Measurements from ENCODE around the gene GLS.

- TF ChIP-seq, protein P1, sequence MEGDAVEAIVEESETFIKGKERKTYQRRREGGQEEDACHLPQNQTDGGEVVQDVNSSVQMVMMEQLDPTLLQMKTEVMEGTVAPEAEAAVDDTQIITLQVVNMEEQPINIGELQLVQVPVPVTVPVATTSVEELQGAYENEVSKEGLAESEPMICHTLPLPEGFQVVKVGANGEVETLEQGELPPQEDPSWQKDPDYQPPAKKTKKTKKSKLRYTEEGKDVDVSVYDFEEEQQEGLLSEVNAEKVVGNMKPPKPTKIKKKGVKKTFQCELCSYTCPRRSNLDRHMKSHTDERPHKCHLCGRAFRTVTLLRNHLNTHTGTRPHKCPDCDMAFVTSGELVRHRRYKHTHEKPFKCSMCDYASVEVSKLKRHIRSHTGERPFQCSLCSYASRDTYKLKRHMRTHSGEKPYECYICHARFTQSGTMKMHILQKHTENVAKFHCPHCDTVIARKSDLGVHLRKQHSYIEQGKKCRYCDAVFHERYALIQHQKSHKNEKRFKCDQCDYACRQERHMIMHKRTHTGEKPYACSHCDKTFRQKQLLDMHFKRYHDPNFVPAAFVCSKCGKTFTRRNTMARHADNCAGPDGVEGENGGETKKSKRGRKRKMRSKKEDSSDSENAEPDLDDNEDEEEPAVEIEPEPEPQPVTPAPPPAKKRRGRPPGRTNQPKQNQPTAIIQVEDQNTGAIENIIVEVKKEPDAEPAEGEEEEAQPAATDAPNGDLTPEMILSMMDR (tag by site-specific recombination; IDR thresholded peaks at IDR 0.05), result no peak
- TF ChIP-seq ZNF121 (tag by site-specific recombination; IDR thresholded peaks at IDR 0.05) (no peak), ZNF2 (tag by site-specific recombination; IDR thresholded peaks at IDR 0.05) (no peak), SALL2 (tag by site-specific recombination; IDR thresholded peaks at IDR 0.05; ENCODE audit: borderline replicate concordance) (no peak), RBAK (tag by site-specific recombination; IDR thresholded peaks at IDR 0.05) (no peak), ZNF211 (tag by site-specific recombination; IDR thresholded peaks at IDR 0.05; ENCODE audit: low read depth) (no peak), ZNF174 (tag by site-specific recombination; IDR thresholded peaks at IDR 0.05) (no peak), ZBTB20 (tag by site-specific recombination; IDR thresholded peaks at IDR 0.05) (no peak), ZNF133 (tag by site-specific recombination; IDR thresholded peaks at IDR 0.05) (no peak)
- TF ChIP-seq, protein P2, sequence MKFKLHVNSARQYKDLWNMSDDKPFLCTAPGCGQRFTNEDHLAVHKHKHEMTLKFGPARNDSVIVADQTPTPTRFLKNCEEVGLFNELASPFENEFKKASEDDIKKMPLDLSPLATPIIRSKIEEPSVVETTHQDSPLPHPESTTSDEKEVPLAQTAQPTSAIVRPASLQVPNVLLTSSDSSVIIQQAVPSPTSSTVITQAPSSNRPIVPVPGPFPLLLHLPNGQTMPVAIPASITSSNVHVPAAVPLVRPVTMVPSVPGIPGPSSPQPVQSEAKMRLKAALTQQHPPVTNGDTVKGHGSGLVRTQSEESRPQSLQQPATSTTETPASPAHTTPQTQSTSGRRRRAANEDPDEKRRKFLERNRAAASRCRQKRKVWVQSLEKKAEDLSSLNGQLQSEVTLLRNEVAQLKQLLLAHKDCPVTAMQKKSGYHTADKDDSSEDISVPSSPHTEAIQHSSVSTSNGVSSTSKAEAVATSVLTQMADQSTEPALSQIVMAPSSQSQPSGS (tag by site-specific recombination; IDR thresholded peaks at IDR 0.05; ENCODE audit: low read depth), result no peak
Observed at GRCh38 chr2:190912726-190913125, 32.1 kb downstream of the GLS start.

All from HEK293 (cell line).